PC-3 (cell line): ENCODE measurements around the gene IDE. TPM values are rescaled to one million over a fixed set of nuclear protein-coding genes. Genes with fewer than 3 reads are reported as not detected.

Source experiments
- ATAC-seq: fragments of 200-7000 bp; cut with Tn5 transposase; 2 replicates; pipeline ENCODE4 v1.9.1; 2020; ENCODE audit warnings: mild to moderate bottlenecking, moderate library complexity
- BruUV-seq: library from RNA; stranded (reverse); fragments of 400-500 nt; replicated peaks from 2 replicates; lab custom pipeline; 2021; lab: Mats Ljungman, UMichigan
- CTCF ChIA-PET: fragments of 300-600 bp; sonication (Branson Sonifier 250); formaldehyde crosslinking; loops from one replicate; lab custom pipeline; 2022; ENCODE audit warnings: antibody characterized with exemption; lab: Charles Lee
- POLR2A ChIA-PET: fragments of 300-600 bp; sonication (Branson Sonifier 250); formaldehyde crosslinking; loops from one replicate; lab custom pipeline; 2022; ENCODE audit warnings: antibody characterized with exemption; ENCODE audit not compliant: unreplicated experiment; lab: Charles Lee
- DNase-seq: peaks from one replicate; pipeline ENCODE4 v3.0.0-alpha.2; 2015
- H2AFZ ChIP-seq: fragments of 300-600 bp; sonication (generic); 2 replicates; pipeline ENCODE4 v1.6.0; 2016; ENCODE audit warnings: antibody characterized with exemption, low read length
- H3F3A ChIP-seq: fragments of 300-600 bp; sonication (generic); one replicate; pipeline ENCODE4 v1.6.0; 2017; ENCODE audit warnings: antibody characterized with exemption, low read length, control low read depth, mild to moderate bottlenecking; ENCODE audit not compliant: unreplicated experiment
- H3K27ac ChIP-seq: fragments of 300-600 bp; sonication (generic); 2 replicates; pipeline ENCODE4 v1.5.1; 2016; ENCODE audit warnings: mild to moderate bottlenecking, low read length
- H3K27me3 ChIP-seq: fragments of 300-600 bp; sonication (generic); 2 replicates; pipeline ENCODE4 v1.6.1; 2016; ENCODE audit warnings: low read length, mixed read lengths
- H3K36me3 ChIP-seq: fragments of 300-600 bp; sonication (generic); 2 replicates; pipeline ENCODE4 v1.6.1; 2016; ENCODE audit warnings: low read depth, mixed run types, low read length, mixed read lengths
- H3K4me1 ChIP-seq: fragments of 300-600 bp; sonication (generic); 2 replicates; pipeline ENCODE4 v1.5.1; 2016; ENCODE audit warnings: low read length; ENCODE audit not compliant: insufficient read depth
- H3K4me2 ChIP-seq: fragments of 300-600 bp; sonication (generic); 2 replicates; pipeline ENCODE4 v1.6.0; 2016; ENCODE audit warnings: low read length
- H3K4me3 ChIP-seq: fragments of 300-600 bp; sonication (generic); 2 replicates; pipeline ENCODE4 v1.5.1; 2016; ENCODE audit warnings: mild to moderate bottlenecking, low read length, mixed read lengths
- H3K79me2 ChIP-seq: fragments of 300-600 bp; sonication (generic); 2 replicates; pipeline ENCODE4 v1.6.1; 2017; ENCODE audit warnings: low read length, mixed read lengths
- H3K9ac ChIP-seq: fragments of 300-600 bp; sonication (generic); 2 replicates; pipeline ENCODE4 v1.6.0; 2016; ENCODE audit warnings: mild to moderate bottlenecking, low read length
- H3K9me2 ChIP-seq: fragments of 300-600 bp; sonication (generic); replicated peaks from 2 replicates; pipeline ENCODE4 v1.6.1; 2016; ENCODE audit warnings: mixed run types, low read length, mixed read lengths
- H3K9me3 ChIP-seq: fragments of 300-600 bp; sonication (generic); 2 replicates; pipeline ENCODE4 v1.6.1; 2016; ENCODE audit warnings: low read length, mixed read lengths
- H4K20me1 ChIP-seq: fragments of 300-600 bp; sonication (generic); 2 replicates; pipeline ENCODE4 v1.6.1; 2016; ENCODE audit warnings: low read length, mixed read lengths
- CTCF ChIP-seq: fragments of 300-600 bp; sonication (generic); conservative IDR thresholded peaks from 2 replicates; pipeline ENCODE4 v1.5.1; 2017; ENCODE audit warnings: antibody characterized with exemption, low read depth, mild to moderate bottlenecking, low read length
- EZH2 ChIP-seq: fragments of 300-600 bp; sonication (generic); IDR thresholded peaks from one replicate; pipeline ENCODE4 v1.6.1; 2017; ENCODE audit warnings: antibody characterized with exemption, mild to moderate bottlenecking, low read length; ENCODE audit not compliant: unreplicated experiment
- EZH2phosphoT487 ChIP-seq: fragments of 300-600 bp; sonication (generic); IDR thresholded peaks from 2 replicates; pipeline ENCODE4 v1.6.1; 2018; ENCODE audit warnings: mild to moderate bottlenecking, antibody characterized with exemption, low read length, borderline replicate concordance
- intact Hi-C: fragments of 100-400 bp; cut with micrococcal nuclease; formaldehyde crosslinking; loops from 2 replicates; pipeline ENCODE4 v1.9.0; 2023
- total RNA-seq: library from RNA; depleted of rRNA; stranded (reverse); fragments of >200 nt; gene quantifications from 2 replicates; pipeline ENCODE4 v1.2.3, GENCODE V29; 2014

The IDE gene
- total RNA-seq, 1 experiment from 2014 or later, result 28.7 TPM

- H3K4me1 ChIP-seq, result no peaks in the 10 kb centered on the region
- DNase-seq (no peak), ATAC-seq (no peak)
- H3F3A ChIP-seq, result no peaks in the 10 kb centered on the region
- H3K9ac ChIP-seq, result no peak overlapping the region
- no peak overlapping the region for H3K4me2 ChIP-seq
- no peak overlapping the region for H2AFZ ChIP-seq
- H3K9me3 ChIP-seq, result no peaks in the 10 kb centered on the region
- BruUV-seq, result no TSS peak
- ChIA-PET CTCF (no interaction called here), POLR2A (no interaction called here)
- H3K27ac ChIP-seq, result no peak overlapping the region
- TF ChIP-seq EZH2phosphoT487 (no peak), EZH2 (no peak), CTCF (no peak)
- H3K36me3 ChIP-seq, result peaks cover 15% of the 10 kb centered on the region
- H3K4me3 ChIP-seq, result no peak overlapping the region
- no peaks in the 10 kb centered on the region for H3K9me2 ChIP-seq
- no peaks in the 10 kb centered on the region for H4K20me1 ChIP-seq
- H3K27me3 ChIP-seq, result no peaks in the 10 kb centered on the region
- intact Hi-C loops, result no loop called here
- no peaks in the 10 kb centered on the region for H3K79me2 ChIP-seq
Measured at GRCh38 chr10:92615515-92615914, 41.6 kb upstream of the IDE start.

- Histone ChIP-seq H3K4me2 (no peak overlapping the region), H3K36me3 (peaks cover 13% of the 10 kb centered on the region), H4K20me1 (0 out of 2 replicates have a peak, but pooled peaks cover 4% of the 10 kb centered on the region), H2AFZ (no peak overlapping the region), H3K4me1 (no peaks in the 10 kb centered on the region), H3F3A (no peaks in the 10 kb centered on the region), H3K79me2 (peaks cover 76% of the 10 kb centered on the region), H3K9ac (no peak overlapping the region), H3K27ac (no peak overlapping the region), H3K4me3 (no peak overlapping the region), H3K9me2 (no peaks in the 10 kb centered on the region), H3K9me3 (no peaks in the 10 kb centered on the region), H3K27me3 (no peaks in the 10 kb centered on the region)
- POLR2A ChIA-PET, result no interaction called here
- BruUV-seq, result no TSS peak
- DNase-seq (no peak), ATAC-seq (no peak)
- no peak for TF ChIP-seq CTCF
- CTCF ChIA-PET, result no interaction called here
- intact Hi-C loops, result no loop called here
Measured at GRCh38 chr10:92604841-92605240, 30.9 kb upstream of the IDE start.

GRCh38 chr10:92598321-92598720 is 24.4 kb upstream of the IDE start:
- peaks cover 6% of the 10 kb centered on the region for H3K4me1 ChIP-seq
- no peak overlapping the region for H2AFZ ChIP-seq
- no peaks in the 10 kb centered on the region for H3K27me3 ChIP-seq
- no TSS peak for BruUV-seq
- no peak overlapping the region for H3K27ac ChIP-seq
- ATAC-seq (no peak), DNase-seq (no peak)
- no peaks in the 10 kb centered on the region for H3K36me3 ChIP-seq
- H3K4me3 ChIP-seq, result no peak overlapping the region
- H3K9ac ChIP-seq, result no peak overlapping the region
- no peaks in the 10 kb centered on the region for H3K9me3 ChIP-seq
- H3K9me2 ChIP-seq, result no peaks in the 10 kb centered on the region
- peaks cover 100% of the 10 kb centered on the region for H3K79me2 ChIP-seq
- intact Hi-C loops, result no loop called here
- ChIA-PET CTCF (interaction anchor here (0.7 kb wide), 1 partner anchor 244 kb away, joined by 3 read pairs; no protein-coding TSS in a partner anchor), POLR2A (no interaction called here)
- 0 out of 2 replicates have a peak, but pooled peaks cover 10% of the 10 kb centered on the region for H4K20me1 ChIP-seq
- no peak overlapping the region for H3K4me2 ChIP-seq
- no peaks in the 10 kb centered on the region for H3F3A ChIP-seq
- TF ChIP-seq EZH2 (no peak), CTCF (no peak), EZH2phosphoT487 (no peak)
